HepG2 (cell line): ENCODE data around the gene TMEM114. TPM values are rescaled to one million over a fixed set of nuclear protein-coding genes. Genes with fewer than 3 reads are reported as not detected.

Experiments used
- AGO1 ChIP-seq: fragments of 200-400 bp; formaldehyde crosslinking; IDR thresholded peaks from 2 replicates; pipeline ENCODE4 v1.6.1; 2017; ENCODE audit warnings: mild to moderate bottlenecking, low read depth, low read length, moderate library complexity; ENCODE audit not compliant: poor library complexity, severe bottlenecking
- DNMT3B ChIP-seq: conservative IDR thresholded peaks from 2 replicates; pipeline ENCODE4 v1.6.1; 2016; ENCODE audit warnings: missing biosample characterization, control low read depth
- GABPA ChIP-seq, 2 experiments: IDR thresholded peaks; 2 replicates each; pipeline ENCODE4 v1.6.1; 2011 to 2016; ENCODE audit warnings: low read depth in 2 of 2, low read length in 1 of 2, missing biosample characterization in 1 of 2, missing genetic modification characterization in 1 of 2
- GMEB1 ChIP-seq: sonication (generic); formaldehyde crosslinking; IDR thresholded peaks from 2 replicates; pipeline ENCODE4 v1.5.1; 2020; ENCODE audit warnings: missing genetic modification reagents, mild to moderate bottlenecking, borderline replicate concordance
- GPBP1L1 ChIP-seq: sonication (generic); formaldehyde crosslinking; IDR thresholded peaks from 2 replicates; pipeline ENCODE4 v1.5.0; 2020; ENCODE audit warnings: mild to moderate bottlenecking, missing genetic modification reagents
- HMG20A ChIP-seq: IDR thresholded peaks from 2 replicates; pipeline ENCODE4 v1.6.1; 2016; ENCODE audit warnings: borderline replicate concordance
- HOXD1 ChIP-seq: sonication (generic); formaldehyde crosslinking; IDR thresholded peaks from 2 replicates; pipeline ENCODE4 v1.5.0; 2020; ENCODE audit warnings: missing genetic modification reagents
- KAT2B ChIP-seq: fragments of 150-350 bp; IDR thresholded peaks from 2 replicates; pipeline ENCODE4 v1.6.1; 2014; ENCODE audit warnings: low read depth, low read length, borderline replicate concordance
- KLF13 ChIP-seq: sonication (generic); formaldehyde crosslinking; IDR thresholded peaks from 2 replicates; pipeline ENCODE4 v1.4.0; 2020; ENCODE audit warnings: mild to moderate bottlenecking, missing genetic modification reagents
- MYNN ChIP-seq: sonication (generic); formaldehyde crosslinking; IDR thresholded peaks from 2 replicates; pipeline ENCODE4 v1.4.0; 2020; ENCODE audit warnings: mild to moderate bottlenecking, low read depth, missing genetic modification reagents
- RARA ChIP-seq: IDR thresholded peaks from 2 replicates; pipeline ENCODE4 v1.6.1; 2016; ENCODE audit warnings: missing genetic modification reagents, missing compliant biosample characterization
- RCOR2 ChIP-seq: IDR thresholded peaks from 2 replicates; pipeline ENCODE4 v1.6.1; 2016; ENCODE audit warnings: missing biosample characterization, missing genetic modification reagents
- RORA ChIP-seq: sonication (generic); formaldehyde crosslinking; IDR thresholded peaks from 2 replicates; pipeline ENCODE4 v1.5.0; 2020; ENCODE audit warnings: mild to moderate bottlenecking, missing genetic modification reagents, moderate library complexity
- ZC3H4 ChIP-seq: sonication (generic); formaldehyde crosslinking; IDR thresholded peaks from 2 replicates; pipeline ENCODE4 v1.4.0; 2020; ENCODE audit warnings: missing genetic modification reagents, borderline replicate concordance
- ZFP91 ChIP-seq: sonication (generic); formaldehyde crosslinking; IDR thresholded peaks from 2 replicates; pipeline ENCODE4 v1.9.0; 2022; ENCODE audit warnings: missing genetic modification reagents, mild to moderate bottlenecking, borderline replicate concordance
- ZMAT3 ChIP-seq: sonication (generic); formaldehyde crosslinking; conservative IDR thresholded peaks from 2 replicates; pipeline ENCODE4 v1.7.0; 2021; ENCODE audit warnings: missing genetic modification reagents
- ZNF331 ChIP-seq: sonication (generic); formaldehyde crosslinking; IDR thresholded peaks from 2 replicates; pipeline ENCODE4 v1.4.0; 2020; ENCODE audit warnings: missing genetic modification reagents
- ZNF496 ChIP-seq: sonication (generic); formaldehyde crosslinking; IDR thresholded peaks from 2 replicates; pipeline ENCODE4 v1.8.1; 2023; ENCODE audit warnings: mild to moderate bottlenecking, moderate library complexity, missing genetic modification reagents; ENCODE audit not compliant: insufficient replicate concordance
- ZNF546 ChIP-seq: sonication (generic); formaldehyde crosslinking; conservative IDR thresholded peaks from 2 replicates; pipeline ENCODE4 v1.8.1; 2023; ENCODE audit warnings: mild to moderate bottlenecking, missing genetic modification reagents
- ZNF720 ChIP-seq: sonication (generic); formaldehyde crosslinking; IDR thresholded peaks from 2 replicates; pipeline ENCODE4 v1.4.0; 2020; ENCODE audit warnings: missing genetic modification reagents
- ZNF780A ChIP-seq: sonication (generic); formaldehyde crosslinking; IDR thresholded peaks from 2 replicates; pipeline ENCODE4 v1.8.0; 2022; ENCODE audit warnings: mild to moderate bottlenecking, missing genetic modification reagents, moderate library complexity
- ZNF781 ChIP-seq: sonication (generic); formaldehyde crosslinking; IDR thresholded peaks from 2 replicates; pipeline ENCODE4 v1.5.1; 2020; ENCODE audit warnings: borderline replicate concordance, mild to moderate bottlenecking, missing genetic modification reagents; ENCODE audit errors: not compliant biosample characterization
- ZSCAN9 ChIP-seq: IDR thresholded peaks from 2 replicates; pipeline ENCODE4 v1.6.1; 2016; ENCODE audit warnings: borderline replicate concordance
- ZZZ3 ChIP-seq: sonication (generic); formaldehyde crosslinking; IDR thresholded peaks from 2 replicates; pipeline ENCODE4 v1.4.0; 2020; ENCODE audit warnings: missing genetic modification reagents, mild to moderate bottlenecking, borderline replicate concordance
- polyA plus RNA-seq, 8 experiments: library from polyadenylated mRNA; depleted of rRNA in 3 of 8; stranded (reverse) in 7 of 8; unstranded in 1 of 8; fragments of >200 nt; fragmentation: Illumina TruSeq in 4 of 8; extraction: Trizol in 4 of 8; gene quantifications; 2 replicates each; pipeline versions ENCODE4 v1.2.1 to v1.2.3, GENCODE V29; 2011 to 2016; ENCODE audit warnings: low read depth in 4 of 8, missing spikeins in 1 of 8, mixed read lengths in 1 of 8; ENCODE audit not compliant: insufficient read depth in 1 of 8
- total RNA-seq, 5 experiments: library from RNA; depleted of rRNA; stranded (reverse); fragments of >200 nt; fragmentation: Illumina TruSeq; extraction: Trizol; gene quantifications; 2 replicates each; pipeline ENCODE4 v1.2.3, GENCODE V29; 2016; ENCODE audit warnings: low read depth in 1 of 5

TMEM114 gene
- total and polyA plus RNA-seq, 2 of the 13 experiments (the other 11 are each of a cell fraction or from before 2014, with no cell fraction given): not detected

GRCh38 chr16:8551388-8552332 is 38.7 kb downstream of the TMEM114 start (continued):
- TF ChIP-seq ZNF546 (CRISPR knock-in tag) (no peak), KLF13 (CRISPR knock-in tag) (no peak), ZNF331 (CRISPR knock-in tag) (peak; percentile 22; the same call in 1 of the 2 replicates), ZZZ3 (CRISPR knock-in tag) (no peak), GPBP1L1 (no peak), KAT2B (no peak), ZFP91 (CRISPR knock-in tag) (no peak), DNMT3B (CRISPR knock-in tag) (0 out of 2 replicates have a peak, but pooled peaks have one; percentile 16), ZC3H4 (CRISPR knock-in tag) (no peak), GABPA (IDR thresholded peaks at IDR 0.05; ENCODE audit: low read depth, low read length) (no peak), GABPA (CRISPR knock-in tag; IDR thresholded peaks at IDR 0.05; ENCODE audit: low read depth) (peak; percentile 85), ZNF781 (CRISPR knock-in tag) (no peak), ZSCAN9 (CRISPR knock-in tag) (0 out of 2 replicates have a peak, but pooled peaks have one; percentile 3), ZNF496 (CRISPR knock-in tag) (no peak), ZNF720 (CRISPR knock-in tag) (no peak), RARA (peak; percentile 97), RCOR2 (CRISPR knock-in tag) (peak; percentile 36; the same call in 1 of the 2 replicates), HMG20A (CRISPR knock-in tag) (peak; percentile 70; the same call in 1 of the 2 replicates), HOXD1 (peak; percentile 76; the same call in 1 of the 2 replicates), GMEB1 (CRISPR knock-in tag) (no peak), MYNN (CRISPR knock-in tag) (no peak), ZMAT3 (CRISPR knock-in tag) (peak; percentile 64; the same call in 1 of the 2 replicates), ZNF780A (no peak), RORA (CRISPR knock-in tag) (peak; percentile 96), AGO1 (no peak)
